PFSK-1 (cell line): ENCODE results near the gene KSR1.

Experiments used
- FOXP2 ChIP-seq: optimal IDR thresholded peaks from 2 replicates; pipeline ENCODE3; 2011; ENCODE audit warnings: borderline replicate concordance, control low read depth, inconsistent platforms; ENCODE audit not compliant: insufficient read depth; ENCODE audit errors: extremely low read length, extremely low read depth
- POLR2AphosphoS5 ChIP-seq: IDR thresholded peaks from 2 replicates; pipeline ENCODE4 v1.6.1; 2012; ENCODE audit warnings: low read depth, mild to moderate bottlenecking, control low read depth, low read length, moderate library complexity
- SIN3A ChIP-seq: IDR thresholded peaks from 2 replicates; pipeline ENCODE4 v1.6.1; 2012; ENCODE audit warnings: mild to moderate bottlenecking, low read length, moderate library complexity, borderline replicate concordance; ENCODE audit not compliant: insufficient read depth
- TAF1 ChIP-seq: IDR thresholded peaks from 2 replicates; pipeline ENCODE4 v1.6.1; 2012; ENCODE audit warnings: low read length, control low read depth, borderline replicate concordance; ENCODE audit not compliant: insufficient read depth
- TF ChIP-seq, protein P1 (sequence below), 2 experiments: IDR thresholded peaks; 2 replicates each; pipeline versions ENCODE4 v1.6.1 to v1.8.0; 2011 to 2012; ENCODE audit warnings: low read depth in 2 of 2, low read length in 2 of 2, control low read depth in 1 of 2, inconsistent platforms in 1 of 2, mild to moderate bottlenecking in 1 of 2, moderate library complexity in 1 of 2; ENCODE audit not compliant: insufficient read depth in 1 of 2

KSR1 gene

GRCh38 chr17:27615121-27615520, 158.9 kb downstream of the KSR1 start:
- TF ChIP-seq, protein P1, sequence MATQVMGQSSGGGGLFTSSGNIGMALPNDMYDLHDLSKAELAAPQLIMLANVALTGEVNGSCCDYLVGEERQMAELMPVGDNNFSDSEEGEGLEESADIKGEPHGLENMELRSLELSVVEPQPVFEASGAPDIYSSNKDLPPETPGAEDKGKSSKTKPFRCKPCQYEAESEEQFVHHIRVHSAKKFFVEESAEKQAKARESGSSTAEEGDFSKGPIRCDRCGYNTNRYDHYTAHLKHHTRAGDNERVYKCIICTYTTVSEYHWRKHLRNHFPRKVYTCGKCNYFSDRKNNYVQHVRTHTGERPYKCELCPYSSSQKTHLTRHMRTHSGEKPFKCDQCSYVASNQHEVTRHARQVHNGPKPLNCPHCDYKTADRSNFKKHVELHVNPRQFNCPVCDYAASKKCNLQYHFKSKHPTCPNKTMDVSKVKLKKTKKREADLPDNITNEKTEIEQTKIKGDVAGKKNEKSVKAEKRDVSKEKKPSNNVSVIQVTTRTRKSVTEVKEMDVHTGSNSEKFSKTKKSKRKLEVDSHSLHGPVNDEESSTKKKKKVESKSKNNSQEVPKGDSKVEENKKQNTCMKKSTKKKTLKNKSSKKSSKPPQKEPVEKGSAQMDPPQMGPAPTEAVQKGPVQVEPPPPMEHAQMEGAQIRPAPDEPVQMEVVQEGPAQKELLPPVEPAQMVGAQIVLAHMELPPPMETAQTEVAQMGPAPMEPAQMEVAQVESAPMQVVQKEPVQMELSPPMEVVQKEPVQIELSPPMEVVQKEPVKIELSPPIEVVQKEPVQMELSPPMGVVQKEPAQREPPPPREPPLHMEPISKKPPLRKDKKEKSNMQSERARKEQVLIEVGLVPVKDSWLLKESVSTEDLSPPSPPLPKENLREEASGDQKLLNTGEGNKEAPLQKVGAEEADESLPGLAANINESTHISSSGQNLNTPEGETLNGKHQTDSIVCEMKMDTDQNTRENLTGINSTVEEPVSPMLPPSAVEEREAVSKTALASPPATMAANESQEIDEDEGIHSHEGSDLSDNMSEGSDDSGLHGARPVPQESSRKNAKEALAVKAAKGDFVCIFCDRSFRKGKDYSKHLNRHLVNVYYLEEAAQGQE (IDR thresholded peaks at IDR 0.05; ENCODE audit: insufficient read depth in 1 of 2, low read depth in 2 of 2, low read length in 2 of 2), result no peak
- TF ChIP-seq SIN3A (no peak), TAF1 (no peak), FOXP2 (no peak), POLR2AphosphoS5 (no peak)

DNA sequence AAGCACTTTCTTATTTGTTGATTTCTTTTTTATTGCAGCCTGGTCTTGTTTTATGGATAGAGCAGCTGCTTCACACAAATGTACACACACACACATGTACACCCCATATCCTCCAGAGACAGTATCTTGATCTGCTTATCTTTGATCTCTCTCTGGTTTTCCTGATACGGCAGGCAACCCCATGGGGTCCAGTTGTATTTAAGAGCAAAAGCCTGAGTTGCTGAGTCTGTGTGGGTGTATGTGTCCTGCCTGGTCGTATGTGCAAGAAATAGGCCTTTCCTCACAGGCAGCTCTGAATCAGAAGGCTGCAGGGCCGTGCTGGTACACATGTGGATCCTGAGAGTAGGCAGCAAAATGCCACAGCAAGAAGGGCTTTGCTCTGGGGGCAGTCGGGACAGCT, 160.2 kb downstream of the KSR1 start:
- TF ChIP-seq FOXP2 (no peak), SIN3A (no peak), POLR2AphosphoS5 (no peak), TAF1 (no peak)
- TF ChIP-seq, protein P1 (IDR thresholded peaks at IDR 0.05; ENCODE audit: insufficient read depth in 1 of 2, low read depth in 2 of 2, low read length in 2 of 2), result no peak

GRCh38 chr17:27618417-27618816, 162.2 kb downstream of the KSR1 start:
- no peak for TF ChIP-seq POLR2AphosphoS5
- TF ChIP-seq, protein P1 (IDR thresholded peaks at IDR 0.05; ENCODE audit: insufficient read depth in 1 of 2, low read depth in 2 of 2, low read length in 2 of 2), result no peak
- TF ChIP-seq FOXP2, result no peak
- no peak for TF ChIP-seq TAF1
- TF ChIP-seq SIN3A, result no peak

- TF ChIP-seq, protein P1 (IDR thresholded peaks at IDR 0.05; ENCODE audit: insufficient read depth in 1 of 2, low read depth in 2 of 2, low read length in 2 of 2), result no peak
- TF ChIP-seq TAF1, result no peak
- TF ChIP-seq FOXP2, result no peak
- no peak for TF ChIP-seq POLR2AphosphoS5
- no peak for TF ChIP-seq SIN3A
Measured at GRCh38 chr17:27620721-27621120, 164.5 kb downstream of the KSR1 start.

- TF ChIP-seq FOXP2, result no peak
- no peak for TF ChIP-seq POLR2AphosphoS5
- no peak for TF ChIP-seq TAF1
- TF ChIP-seq, protein P1 (IDR thresholded peaks at IDR 0.05; ENCODE audit: insufficient read depth in 1 of 2, low read depth in 2 of 2, low read length in 2 of 2), result no peak
- TF ChIP-seq SIN3A, result no peak
Measured at GRCh38 chr17:27621536-27621935, 165.3 kb downstream of the KSR1 start.
